Fibroblast of skin of right biceps (primary cell): Measurements from ENCODE around the gene OSGIN1.
A peak's percentile ranks its signal among the peaks of the same experiment; 100 is the strongest.
"Not testable (repeated sequence)": the region's sequence is repeated elsewhere in the genome, so short reads cannot be mapped to it uniquely, and the experiment has no call there.

Experiments
- DNase-seq: peaks from one replicate; pipeline ENCODE4 v3.0.0-alpha.2; 2013

The OSGIN1 gene

GRCh38 chr16:83926726-83927397, 26.2 kb upstream of the OSGIN1 start:
- peak; percentile 77 for DNase-seq

GRCh38 chr16:83928341-83929055, 24.5 kb upstream of the OSGIN1 start:
- DNase-seq: peak; percentile 38

GRCh38 chr16:83929811-83930555, 23.1 kb upstream of the OSGIN1 start:
- DNase-seq: no peak

- no peak for DNase-seq
Observed at GRCh38 chr16:83930730-83931500, 22.1 kb upstream of the OSGIN1 start.

- no peak for DNase-seq
Observed at GRCh38 chr16:83931556-83931955, 21.5 kb upstream of the OSGIN1 start.

GRCh38 chr16:83932304-83932703, 20.7 kb upstream of the OSGIN1 start:
- no peak for DNase-seq

- DNase-seq: peak; percentile 72
Observed at GRCh38 chr16:83932955-83933673, 19.9 kb upstream of the OSGIN1 start.

- peak; percentile 55 for DNase-seq
Observed at GRCh38 chr16:83933885-83934683, 19.0 kb upstream of the OSGIN1 start.

GRCh38 chr16:83934684-83934977, 18.4 kb upstream of the OSGIN1 start:
- DNase-seq: no peak

- no peak for DNase-seq
Observed at GRCh38 chr16:83935005-83935857, 17.8 kb upstream of the OSGIN1 start.

GRCh38 chr16:83935858-83936255, 17.2 kb upstream of the OSGIN1 start:
- no peak for DNase-seq

GRCh38 chr16:83936581-83937165, 16.4 kb upstream of the OSGIN1 start:
- DNase-seq: no peak

- DNase-seq: no peak
Observed at GRCh38 chr16:83937267-83937666, 15.8 kb upstream of the OSGIN1 start.

- DNase-seq: peak; percentile 57
Observed at GRCh38 chr16:83937922-83938885, 14.8 kb upstream of the OSGIN1 start.

GRCh38 chr16:83939266-83939855, 13.7 kb upstream of the OSGIN1 start:
- no peak for DNase-seq

- no peak for DNase-seq
Observed at GRCh38 chr16:83940119-83940518, 12.9 kb upstream of the OSGIN1 start.

- no peak for DNase-seq
Observed at GRCh38 chr16:83940630-83941378, 12.2 kb upstream of the OSGIN1 start.

- not testable (repeated sequence) for DNase-seq
Observed at GRCh38 chr16:83941546-83941945, 11.5 kb upstream of the OSGIN1 start.
